NCI-H1048 (cell line): ENCODE results near the gene ZNF652.
"Not testable (repeated sequence)": the region's sequence is repeated elsewhere in the genome, so short reads cannot be mapped to it uniquely, and the experiment has no call there.

Source experiments
- DNase-seq: peaks from one replicate; lab custom pipeline; 2025; lab: John Stamatoyannopoulos, UW

ZNF652 gene

GRCh38 chr17:49261540-49261939 is 100.5 kb downstream of the ZNF652 start:
- DNase-seq: not testable (repeated sequence)

GRCh38 chr17:49260817-49261291 is 101.2 kb downstream of the ZNF652 start:
- no peak for DNase-seq

GRCh38 chr17:49260011-49260816 is 101.8 kb downstream of the ZNF652 start:
- no peak for DNase-seq

- no peak for DNase-seq
Measured at GRCh38 chr17:49259663-49260010, 102.4 kb downstream of the ZNF652 start.

GRCh38 chr17:49258394-49258793 is 103.7 kb downstream of the ZNF652 start:
- no peak for DNase-seq

GRCh38 chr17:49255125-49255524 is 106.9 kb downstream of the ZNF652 start:
- no peak for DNase-seq

- DNase-seq: no peak
Measured at GRCh38 chr17:49254066-49254465, 108.0 kb downstream of the ZNF652 start.

- no peak for DNase-seq
Measured at GRCh38 chr17:49252148-49252695, 109.8 kb downstream of the ZNF652 start.

GRCh38 chr17:49249890-49250522 is 112.0 kb downstream of the ZNF652 start:
- DNase-seq: no peak

- no peak for DNase-seq
Measured at GRCh38 chr17:49249292-49249794, 112.7 kb downstream of the ZNF652 start.

GRCh38 chr17:49247944-49248343 is 114.1 kb downstream of the ZNF652 start:
- DNase-seq: no peak

- DNase-seq: no peak
Measured at GRCh38 chr17:49244839-49245238, 117.2 kb downstream of the ZNF652 start.
